CD8-positive, alpha-beta memory T cell (primary cell): Measurements from ENCODE around the gene MCF2L. TPM values are rescaled to one million over a fixed set of nuclear protein-coding genes. Genes with fewer than 3 reads are reported as not detected.

Experiments
- CTCF ChIA-PET: fragments of 350-600 bp; sonication (Branson Sonifier 250); formaldehyde crosslinking; loops from one replicate; lab custom pipeline; 2021; ENCODE audit warnings: antibody characterized with exemption; lab: Charles Lee
- POLR2A ChIA-PET: fragments of 350-600 bp; sonication (Branson Sonifier 250); formaldehyde crosslinking; loops from one replicate; lab custom pipeline; 2021; ENCODE audit warnings: antibody characterized with exemption; lab: Charles Lee
- DNase-seq, 5 donors: peaks; one replicate each; pipeline versions ENCODE4 v3.0.0 to v3.0.0-alpha.2; 2020 to 2022; ENCODE audit warnings: mixed read lengths in 1 of 5
- H3K27ac ChIP-seq: one replicate; pipeline ENCODE4 v1.7.0; 2013; ENCODE audit warnings: low read depth, mild to moderate bottlenecking, low read length, moderate library complexity
- H3K27me3 ChIP-seq: 2 replicates; pipeline ENCODE4 v1.7.0; 2013; ENCODE audit warnings: low read length, mild to moderate bottlenecking; ENCODE audit not compliant: insufficient read depth, poor library complexity, severe bottlenecking
- H3K36me3 ChIP-seq: 2 replicates; pipeline ENCODE4 v1.7.0; 2013; ENCODE audit warnings: mild to moderate bottlenecking, low read length, moderate library complexity; ENCODE audit not compliant: insufficient read depth
- H3K4me1 ChIP-seq: 2 replicates; pipeline ENCODE4 v1.7.0; 2013; ENCODE audit warnings: mild to moderate bottlenecking, low read length, moderate library complexity; ENCODE audit not compliant: insufficient read depth
- H3K4me3 ChIP-seq: 2 replicates; pipeline ENCODE4 v1.7.0; 2013; ENCODE audit warnings: mild to moderate bottlenecking, low read length
- H3K9me3 ChIP-seq: 2 replicates; pipeline ENCODE4 v1.7.0; 2013; ENCODE audit warnings: mild to moderate bottlenecking, low read length
- H3K27ac Mint-ChIP-seq, 8 donors: one replicate each; pipeline ENCODE4 v1.8.0; 2020 to 2021; ENCODE audit warnings: mixed read lengths in 8 of 8, mild to moderate bottlenecking in 6 of 8, inconsistent platforms in 3 of 8, moderate library complexity in 3 of 8
- H3K27me3 Mint-ChIP-seq, 2 donors: one replicate each; pipeline ENCODE4 v1.8.0; 2020 to 2021; ENCODE audit warnings: mixed read lengths in 2 of 2, mild to moderate bottlenecking in 1 of 2, moderate library complexity in 1 of 2
- H3K36me3 Mint-ChIP-seq, 3 donors: one replicate each; pipeline ENCODE4 v1.8.0; 2020 to 2021; ENCODE audit warnings: mixed read lengths in 3 of 3, inconsistent platforms in 1 of 3, mild to moderate bottlenecking in 1 of 3
- H3K4me1 Mint-ChIP-seq, 3 donors: one replicate each; pipeline ENCODE4 v1.8.0; 2020 to 2021; ENCODE audit warnings: mixed read lengths in 3 of 3, inconsistent platforms in 1 of 3, mild to moderate bottlenecking in 1 of 3
- H3K4me3 Mint-ChIP-seq, 7 donors: one replicate each; pipeline ENCODE4 v1.8.0; 2020 to 2021; ENCODE audit warnings: mixed read lengths in 7 of 7, mild to moderate bottlenecking in 6 of 7, moderate library complexity in 4 of 7, inconsistent platforms in 2 of 7
- H3K9me3 Mint-ChIP-seq, 5 donors: one replicate each; pipeline ENCODE4 v1.8.0; 2020 to 2022; ENCODE audit warnings: mixed read lengths in 5 of 5, mild to moderate bottlenecking in 3 of 5, moderate library complexity in 2 of 5, inconsistent platforms in 1 of 5
- polyA plus RNA-seq: library from polyadenylated mRNA; unstranded; fragments of 300-500 nt; fragmentation: Illumina TruSeq; gene quantifications from one replicate; pipeline ENCODE4 v1.2.3, GENCODE V29; 2021
- total RNA-seq, 2 experiments: library from RNA; stranded (reverse); gene quantifications; one replicate each; pipeline ENCODE4 v1.2.3, GENCODE V29; 2021

Gene MCF2L
- total and polyA plus RNA-seq, 3 experiments from 2014 or later = 2.5 to 9.6 (median 9.1) TPM

- no peak overlapping the region for H3K27ac Mint-ChIP-seq
- H3K4me3 ChIP-seq = no peak overlapping the region
- no peaks in the 10 kb centered on the region for H3K9me3 ChIP-seq
- H3K4me3 Mint-ChIP-seq = no peak overlapping the region
- peak in 1 of 5 donors; percentile 41 for DNase-seq
- H3K27me3 ChIP-seq = no peaks in the 10 kb centered on the region
- H3K4me1 ChIP-seq = no peaks in the 10 kb centered on the region
- POLR2A ChIA-PET = no interaction called here
- no peak overlapping the region for H3K27ac ChIP-seq
- H3K27me3 Mint-ChIP-seq = no peaks in the 10 kb centered on the region
- CTCF ChIA-PET = no interaction called here
- no peaks in the 10 kb centered on the region for H3K4me1 Mint-ChIP-seq
- no peaks in the 10 kb centered on the region for H3K36me3 ChIP-seq
- no peaks in the 10 kb centered on the region for H3K9me3 Mint-ChIP-seq
- peaks cover 0 to 17% (median 0%) of the 10 kb centered on the region in 3 donors for H3K36me3 Mint-ChIP-seq
Observed at GRCh38 chr13:113082198-113083021, 113.4 kb downstream of the MCF2L start.

GRCh38 chr13:113083022-113083373 is 114.0 kb downstream of the MCF2L start:
- H3K4me1 Mint-ChIP-seq = no peaks in the 10 kb centered on the region
- H3K4me3 Mint-ChIP-seq = no peak overlapping the region
- ChIA-PET POLR2A (no interaction called here), CTCF (no interaction called here)
- no peaks in the 10 kb centered on the region for H3K36me3 ChIP-seq
- H3K27me3 Mint-ChIP-seq = no peaks in the 10 kb centered on the region
- no peak overlapping the region for H3K27ac Mint-ChIP-seq
- H3K36me3 Mint-ChIP-seq = peaks cover 0 to 19% (median 2%) of the 10 kb centered on the region in 3 donors
- no peaks in the 10 kb centered on the region for H3K9me3 Mint-ChIP-seq
- H3K4me1 ChIP-seq = no peaks in the 10 kb centered on the region
- no peak overlapping the region for H3K4me3 ChIP-seq
- peak in 1 of 5 donors; percentile 13 for DNase-seq
- H3K27me3 ChIP-seq = no peaks in the 10 kb centered on the region
- no peak overlapping the region for H3K27ac ChIP-seq
- no peaks in the 10 kb centered on the region for H3K9me3 ChIP-seq

- DNase-seq = peak in 1 of 5 donors; percentile 23
- peaks cover 0 to 15% (median 2%) of the 10 kb centered on the region in 3 donors for H3K36me3 Mint-ChIP-seq
- CTCF ChIA-PET = no interaction called here
- Histone ChIP-seq H3K27ac (no peak overlapping the region), H3K4me1 (no peaks in the 10 kb centered on the region), H3K27me3 (no peaks in the 10 kb centered on the region), H3K9me3 (no peaks in the 10 kb centered on the region), H3K4me3 (no peak overlapping the region), H3K36me3 (no peaks in the 10 kb centered on the region)
- no peaks in the 10 kb centered on the region for H3K27me3 Mint-ChIP-seq
- no peaks in the 10 kb centered on the region for H3K9me3 Mint-ChIP-seq
- POLR2A ChIA-PET = no interaction called here
- H3K4me3 Mint-ChIP-seq = no peak overlapping the region
- peak overlapping the region in 1 of 8 donors; percentile 21 for H3K27ac Mint-ChIP-seq
- no peaks in the 10 kb centered on the region for H3K4me1 Mint-ChIP-seq
Observed at GRCh38 chr13:113083402-113084061, 114.5 kb downstream of the MCF2L start.

- H3K27ac Mint-ChIP-seq = peak overlapping the region in 2 of 8 donors; percentile 40 to 64
- H3K9me3 ChIP-seq = no peaks in the 10 kb centered on the region
- POLR2A ChIA-PET = no interaction called here
Observed at GRCh38 chr13:113084094-113084942, 115.3 kb downstream of the MCF2L start.

GRCh38 chr13:113084943-113085540 is 116.0 kb downstream of the MCF2L start:
- Mint-ChIP-seq H3K36me3 (peaks cover 0 to 23% (median 4%) of the 10 kb centered on the region in 3 donors), H3K27me3 (no peaks in the 10 kb centered on the region), H3K4me3 (no peak overlapping the region), H3K4me1 (no peaks in the 10 kb centered on the region), H3K27ac (no peak overlapping the region), H3K9me3 (no peaks in the 10 kb centered on the region)
- Histone ChIP-seq H3K27ac (no peak overlapping the region), H3K4me1 (no peaks in the 10 kb centered on the region), H3K36me3 (no peaks in the 10 kb centered on the region), H3K27me3 (no peaks in the 10 kb centered on the region), H3K9me3 (no peaks in the 10 kb centered on the region), H3K4me3 (no peak overlapping the region)
- ChIA-PET POLR2A (no interaction called here), CTCF (no interaction called here)
- peak in 1 of 5 donors; percentile 30 for DNase-seq

More at GRCh38 chr13:113084094-113084942, 115.3 kb downstream of the MCF2L start:
- Histone ChIP-seq H3K36me3 (no peaks in the 10 kb centered on the region), H3K4me1 (no peaks in the 10 kb centered on the region), H3K27ac (no peak overlapping the region), H3K27me3 (no peaks in the 10 kb centered on the region), H3K4me3 (no peak overlapping the region)
- CTCF ChIA-PET = no interaction called here
- Mint-ChIP-seq H3K4me3 (no peak overlapping the region), H3K27me3 (no peaks in the 10 kb centered on the region), H3K36me3 (peaks cover 0 to 18% (median 4%) of the 10 kb centered on the region in 3 donors), H3K9me3 (no peaks in the 10 kb centered on the region), H3K4me1 (no peaks in the 10 kb centered on the region)
- peak in 1 of 5 donors; percentile 32 for DNase-seq

GRCh38 chr13:113086031-113086750 is 117.2 kb downstream of the MCF2L start:
- POLR2A ChIA-PET = interaction anchor here (0.6 kb wide), 1 partner anchor 212 kb away, joined by 4 read pairs; no protein-coding TSS in a partner anchor
- Histone ChIP-seq H3K4me1 (no peaks in the 10 kb centered on the region), H3K9me3 (no peaks in the 10 kb centered on the region), H3K27ac (no peak overlapping the region), H3K36me3 (no peaks in the 10 kb centered on the region), H3K4me3 (no peak overlapping the region), H3K27me3 (no peaks in the 10 kb centered on the region)
- no peaks in the 10 kb centered on the region for H3K27me3 Mint-ChIP-seq
- H3K36me3 Mint-ChIP-seq = peaks cover 0 to 26% (median 4%) of the 10 kb centered on the region in 3 donors
- CTCF ChIA-PET = interaction anchor here (0.9 to 1.4 kb wide), 2 partner anchors 13 to 101 kb away, joined by 3 read pairs; no protein-coding TSS in a partner anchor
- H3K4me3 Mint-ChIP-seq = no peak overlapping the region
- peak overlapping the region in 2 of 8 donors; percentile 60 to 65 for H3K27ac Mint-ChIP-seq
- H3K9me3 Mint-ChIP-seq = no peaks in the 10 kb centered on the region
- DNase-seq = peak in 1 of 5 donors; percentile 39
- H3K4me1 Mint-ChIP-seq = no peaks in the 10 kb centered on the region
